GM20000 (cell line): Measurements from ENCODE around the gene SUN1.
A peak's percentile ranks its signal among the peaks of the same experiment; 100 is the strongest.
"Not testable (repeated sequence)": the region's sequence is repeated elsewhere in the genome, so short reads cannot be mapped to it uniquely, and the experiment has no call there.

ENCODE experiments used
- DNase-seq: peaks from one replicate; pipeline ENCODE4 v3.0.0; 2012; ENCODE audit warnings: low spot score
- CTCF ChIP-seq: IDR thresholded peaks from 2 replicates; pipeline ENCODE4 v1.5.1; 2012; ENCODE audit warnings: mild to moderate bottlenecking, control low read depth; ENCODE audit errors: extremely low read depth, missing control alignments

SUN1 gene

GRCh38 chr7:787332-788240 lies 44.7 kb upstream of the SUN1 start:
- DNase-seq: peak; percentile 38
- TF ChIP-seq CTCF: no peak

GRCh38 chr7:791519-791918 lies 40.8 kb upstream of the SUN1 start:
- no peak for DNase-seq
- TF ChIP-seq CTCF: no peak

GRCh38 chr7:794207-794606 lies 38.1 kb upstream of the SUN1 start:
- no peak for DNase-seq
- TF ChIP-seq CTCF: no peak

GRCh38 chr7:794671-795329 lies 37.5 kb upstream of the SUN1 start:
- no peak for TF ChIP-seq CTCF
- no peak for DNase-seq

- not testable (repeated sequence) for DNase-seq
Measured at GRCh38 chr7:796434-797169, 35.7 kb upstream of the SUN1 start.

GRCh38 chr7:798921-799470 lies 33.3 kb upstream of the SUN1 start:
- TF ChIP-seq CTCF: no peak
- no peak for DNase-seq

- no peak for TF ChIP-seq CTCF
- no peak for DNase-seq
Measured at GRCh38 chr7:800692-801091, 31.6 kb upstream of the SUN1 start.

GRCh38 chr7:801351-801750 lies 30.9 kb upstream of the SUN1 start:
- DNase-seq: not testable (repeated sequence)
